Stomach (tissue), 9 donors: Measurements from ENCODE around the gene NPAS4. TPM values are rescaled to one million over a fixed set of nuclear protein-coding genes. Genes with fewer than 3 reads are reported as not detected.

ENCODE experiments used
- DNase-seq, 2 donors: peaks; one replicate each; pipeline versions ENCODE4 v3.0.0 to v3.0.0-alpha.2; 2013 to 2019
- H3K27ac ChIP-seq, 5 donors: fragments of 200-600 bp in 4 of 5; sonication (generic) in 4 of 5; one replicate each; pipeline ENCODE4 v1.5.1; 2013 to 2019; ENCODE audit warnings: mild to moderate bottlenecking in 1 of 5, moderate library complexity in 1 of 5
- H3K27me3 ChIP-seq, 3 donors: fragments of 200-600 bp; sonication (generic); one replicate each; pipeline ENCODE4 v1.5.1; 2017 to 2019; ENCODE audit warnings: mixed run types in 1 of 3
- H3K36me3 ChIP-seq, 4 donors: fragments of 200-600 bp; sonication (generic); 1 replicate in 3 of 4; 2 replicates in 1 of 4; pipeline ENCODE4 v1.5.1; 2016 to 2019
- H3K4me1 ChIP-seq, 4 donors: fragments of 200-600 bp; sonication (generic); one replicate each; pipeline ENCODE4 v1.5.1; 2016 to 2019
- H3K4me3 ChIP-seq, 4 donors: fragments of 200-600 bp; sonication (generic) in 3 of 4; one replicate each; pipeline ENCODE4 v1.5.1; 2016 to 2019; ENCODE audit warnings: mild to moderate bottlenecking in 1 of 4
- H3K9me3 ChIP-seq, 4 donors: fragments of 200-600 bp; sonication (generic); one replicate each; pipeline ENCODE4 v1.5.1; 2016 to 2019
- EP300 ChIP-seq: sonication (generic); formaldehyde crosslinking; IDR thresholded peaks from one replicate; pipeline ENCODE4 v1.6.1; 2017; ENCODE audit warnings: antibody characterized with exemption
- POLR2A ChIP-seq, 4 donors: fragments of 450-650 bp; IDR thresholded peaks; one replicate each; pipeline ENCODE4 v1.6.1; 2016; ENCODE audit warnings: antibody characterized with exemption in 4 of 4, control low read depth in 2 of 4, mild to moderate bottlenecking in 1 of 4, moderate library complexity in 1 of 4
- POLR2AphosphoS5 ChIP-seq, 3 donors: sonication (generic); formaldehyde crosslinking; IDR thresholded peaks; one replicate each; pipeline ENCODE4 v1.6.1; 2016; ENCODE audit warnings: antibody characterized with exemption in 3 of 3
- WGBS, 5 donors: extraction: QIAGEN DNeasy Blood & Tissue Kit in 3 of 5; methylation state at CpG; one replicate each; pipeline versions ENCODE4 v1.1.5 to v1.1.7; 2013 to 2018; 5-methylcytosine and 5-hydroxymethylcytosine counted together
- intact Hi-C: fragments of 100-400 bp; cut with DNase I; formaldehyde crosslinking; loops from one replicate; pipeline ENCODE4 v1.15.1; 2023; ENCODE audit warnings: low total_unique reads
- polyA plus RNA-seq, 3 donors: library from polyadenylated mRNA; stranded (reverse); fragments of 200-250 nt; gene quantifications; one replicate each; pipeline ENCODE4 v1.2.3, GENCODE V29; 2013
- total RNA-seq, 5 donors: library from RNA; depleted of rRNA; stranded (reverse); fragments of >200 nt; gene quantifications; one replicate each; pipeline versions ENCODE4 v1.1.0 to v1.2.3, GENCODE V29; 2014 to 2016
- TF ChIP-seq, protein P1 (sequence below), 7 experiments: fragments of 450-650 bp in 4 of 7; fragments of 200-600 bp in 3 of 7; sonication (generic) in 3 of 7; IDR thresholded peaks; one replicate each; pipeline ENCODE4 v1.5.1; 2016 to 2019; ENCODE audit warnings: antibody characterized with exemption in 7 of 7, control low read depth in 2 of 7, mild to moderate bottlenecking in 1 of 7
- donor health status: healthy with polysubstance abuse.
- donor health status: Bipolar disorder and iron deficiency.
- donor health status: healthy.

The NPAS4 gene
- total and polyA plus RNA-seq, 8 donors = 0.25 to 1.7 (median 0.70) TPM; not detected in 4

DNA sequence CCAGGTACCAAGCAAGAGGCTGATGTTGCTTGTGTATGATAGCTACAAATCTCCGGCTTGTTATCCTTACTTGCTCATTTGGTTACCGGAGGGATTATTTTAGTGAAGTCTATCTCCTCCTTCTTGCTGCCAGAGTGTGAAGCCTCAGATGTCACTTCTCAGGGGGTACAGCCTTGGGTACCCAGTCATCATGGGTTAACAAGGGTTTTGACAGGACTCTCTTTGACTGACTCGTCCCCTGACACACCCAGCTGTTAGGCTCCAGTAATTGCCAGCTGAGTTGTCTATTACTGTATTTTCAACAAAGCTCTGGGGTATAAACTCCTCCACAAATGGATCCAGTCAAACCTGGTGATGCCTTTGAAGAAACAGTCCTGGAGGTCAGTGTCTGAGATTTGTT lies 34.0 kb downstream of the NPAS4 start:
- Histone ChIP-seq H3K4me3 (no peak overlapping the region), H3K27me3 (no peaks in the 10 kb centered on the region), H3K27ac (no peak overlapping the region), H3K4me1 (no peaks in the 10 kb centered on the region), H3K36me3 (no peaks in the 10 kb centered on the region), H3K9me3 (no peaks in the 10 kb centered on the region)
- TF ChIP-seq POLR2A (IDR thresholded peaks at IDR 0.05) (no peak), EP300 (no peak), POLR2AphosphoS5 (IDR thresholded peaks at IDR 0.05) (no peak)
- TF ChIP-seq, protein P1, sequence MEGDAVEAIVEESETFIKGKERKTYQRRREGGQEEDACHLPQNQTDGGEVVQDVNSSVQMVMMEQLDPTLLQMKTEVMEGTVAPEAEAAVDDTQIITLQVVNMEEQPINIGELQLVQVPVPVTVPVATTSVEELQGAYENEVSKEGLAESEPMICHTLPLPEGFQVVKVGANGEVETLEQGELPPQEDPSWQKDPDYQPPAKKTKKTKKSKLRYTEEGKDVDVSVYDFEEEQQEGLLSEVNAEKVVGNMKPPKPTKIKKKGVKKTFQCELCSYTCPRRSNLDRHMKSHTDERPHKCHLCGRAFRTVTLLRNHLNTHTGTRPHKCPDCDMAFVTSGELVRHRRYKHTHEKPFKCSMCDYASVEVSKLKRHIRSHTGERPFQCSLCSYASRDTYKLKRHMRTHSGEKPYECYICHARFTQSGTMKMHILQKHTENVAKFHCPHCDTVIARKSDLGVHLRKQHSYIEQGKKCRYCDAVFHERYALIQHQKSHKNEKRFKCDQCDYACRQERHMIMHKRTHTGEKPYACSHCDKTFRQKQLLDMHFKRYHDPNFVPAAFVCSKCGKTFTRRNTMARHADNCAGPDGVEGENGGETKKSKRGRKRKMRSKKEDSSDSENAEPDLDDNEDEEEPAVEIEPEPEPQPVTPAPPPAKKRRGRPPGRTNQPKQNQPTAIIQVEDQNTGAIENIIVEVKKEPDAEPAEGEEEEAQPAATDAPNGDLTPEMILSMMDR (IDR thresholded peaks at IDR 0.05) = no peak
- DNase-seq = no peak
- WGBS, 5 donors = 35 to 60% (median 57%) methylated on average over 3 of the region's 3 CpGs
- intact Hi-C loops = no loop called here

DNA sequence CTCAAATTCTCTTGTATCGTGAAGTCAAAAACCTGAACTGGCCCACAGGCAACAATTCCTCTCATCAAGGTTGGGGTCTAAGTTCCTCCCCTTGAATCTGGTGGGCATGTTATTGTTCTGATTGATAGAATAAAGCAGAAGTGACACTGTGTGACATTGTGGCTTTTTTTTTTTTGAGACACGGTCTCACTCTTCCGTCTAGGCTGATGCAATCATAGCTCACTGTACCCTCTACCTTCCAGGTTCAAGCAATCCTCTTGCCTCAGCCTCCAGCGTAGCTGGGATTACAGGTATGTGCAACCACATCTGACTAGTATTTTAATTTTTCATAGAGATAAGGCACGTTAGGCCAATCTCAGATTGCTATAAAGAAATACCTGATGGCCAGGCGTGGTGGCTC lies 37.0 kb downstream of the NPAS4 start:
- no peak overlapping the region for H3K4me3 ChIP-seq
- WGBS, 5 donors = 67 to 81% (median 73%) methylated on average over 6 of the region's 6 CpGs
- H3K9me3 ChIP-seq = no peaks in the 10 kb centered on the region
- TF ChIP-seq EP300 = no peak
- TF ChIP-seq POLR2A (IDR thresholded peaks at IDR 0.05) = no peak
- TF ChIP-seq, protein P1 (IDR thresholded peaks at IDR 0.05) = no peak
- TF ChIP-seq POLR2AphosphoS5 (IDR thresholded peaks at IDR 0.05) = no peak
- intact Hi-C loops = no loop called here
- H3K4me1 ChIP-seq = no peaks in the 10 kb centered on the region
- DNase-seq = no peak
- H3K27ac ChIP-seq = no peak overlapping the region
- no peaks in the 10 kb centered on the region for H3K36me3 ChIP-seq
- no peaks in the 10 kb centered on the region for H3K27me3 ChIP-seq

DNA sequence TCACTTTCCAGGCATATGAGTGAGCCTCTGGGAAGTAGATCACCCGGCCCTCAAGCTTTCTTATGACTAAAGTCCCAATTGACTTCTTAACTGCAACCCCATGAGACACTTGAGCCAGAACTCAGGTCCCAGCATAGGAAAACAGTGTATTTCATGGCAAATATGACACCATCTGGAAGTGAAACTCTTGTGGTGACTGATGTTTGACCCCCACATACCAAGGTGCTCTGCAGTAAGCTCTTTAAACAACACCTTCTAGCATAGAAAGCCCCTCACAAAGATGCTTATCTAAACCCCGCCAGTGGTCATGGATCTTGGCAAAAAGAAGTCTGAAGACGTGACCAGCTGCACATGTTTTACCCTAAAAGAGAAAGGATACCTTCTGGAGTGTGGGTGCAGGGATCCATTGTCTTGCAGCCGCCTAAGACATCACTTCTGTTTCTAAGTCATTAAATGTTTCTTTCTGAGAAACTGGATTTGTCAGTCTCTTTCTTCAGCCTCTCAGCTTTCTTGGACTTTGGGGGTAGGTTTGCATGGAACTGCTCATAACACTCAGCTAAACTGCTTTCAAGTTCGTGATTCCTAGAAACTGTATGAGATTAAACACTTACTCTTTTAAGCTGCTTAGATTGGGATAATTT lies 38.4 kb downstream of the NPAS4 start:
- DNase-seq = no peak
- Histone ChIP-seq H3K4me3 (no peak overlapping the region), H3K27me3 (no peaks in the 10 kb centered on the region), H3K36me3 (no peaks in the 10 kb centered on the region), H3K9me3 (no peaks in the 10 kb centered on the region), H3K27ac (no peak overlapping the region), H3K4me1 (no peaks in the 10 kb centered on the region)
- WGBS, 5 donors = 40 to 58% (median 50%) methylated on average over 5 of the region's 5 CpGs
- TF ChIP-seq EP300 (no peak), POLR2A (IDR thresholded peaks at IDR 0.05) (no peak), POLR2AphosphoS5 (IDR thresholded peaks at IDR 0.05) (no peak)
- TF ChIP-seq, protein P1 (IDR thresholded peaks at IDR 0.05) = no peak
- intact Hi-C loops = no loop called here

DNA sequence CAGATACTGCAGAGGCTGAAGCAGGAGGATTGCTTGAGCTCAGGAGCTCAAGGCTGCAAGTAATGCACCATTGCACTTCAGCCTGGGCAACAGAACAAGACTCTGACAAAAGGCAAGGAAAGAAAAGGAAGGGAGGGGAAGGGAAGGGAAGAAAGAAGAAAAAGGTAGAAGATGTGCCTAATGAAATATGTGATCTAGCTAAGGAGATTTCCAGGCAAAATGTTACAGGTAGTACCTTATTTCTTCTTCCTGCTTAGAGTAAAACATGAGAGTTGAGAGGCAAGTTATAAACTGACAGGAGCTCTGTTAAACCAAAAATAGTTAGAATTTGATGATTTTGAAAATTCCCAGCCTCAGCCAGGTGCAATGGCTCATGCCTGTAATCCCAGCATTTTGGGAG lies 41.2 kb downstream of the NPAS4 start:
- intact Hi-C loops = no loop called here
- H3K27me3 ChIP-seq = no peaks in the 10 kb centered on the region
- peaks cover 5 to 12% (median 9%) of the 10 kb centered on the region in 4 donors for H3K4me1 ChIP-seq
- no peaks in the 10 kb centered on the region for H3K36me3 ChIP-seq
- H3K27ac ChIP-seq = no peak overlapping the region
- no peak for DNase-seq
- TF ChIP-seq, protein P1 (IDR thresholded peaks at IDR 0.05) = no peak
- no peak for TF ChIP-seq POLR2A (IDR thresholded peaks at IDR 0.05)
- TF ChIP-seq EP300 = no peak
- TF ChIP-seq POLR2AphosphoS5 (IDR thresholded peaks at IDR 0.05) = no peak
- H3K9me3 ChIP-seq = no peaks in the 10 kb centered on the region
- H3K4me3 ChIP-seq = no peak overlapping the region
